Activated CD4-positive, alpha-beta memory T cell treated with anti-CD3 and anti-CD28 coated beads for 36 hours (primary cell): ENCODE data around the gene ZNF827. TPM values are rescaled to one million over a fixed set of nuclear protein-coding genes. Genes with fewer than 3 reads are reported as not detected.

Source experiments
- CTCF ChIA-PET: fragments of 350-600 bp; sonication (Branson Sonifier 250); formaldehyde crosslinking; loops from one replicate; lab custom pipeline; 2021; ENCODE audit warnings: antibody characterized with exemption, inconsistent platforms; lab: Charles Lee
- POLR2A ChIA-PET: fragments of 350-600 bp; sonication (Branson Sonifier 250); formaldehyde crosslinking; loops from one replicate; lab custom pipeline; 2021; ENCODE audit warnings: antibody characterized with exemption; lab: Charles Lee
- DNase-seq: peaks from one replicate; pipeline ENCODE4 v3.0.0-alpha.2; 2020
- H3K27ac Mint-ChIP-seq: one replicate; pipeline ENCODE4 v1.8.0; 2021; ENCODE audit warnings: mixed read lengths
- H3K27me3 Mint-ChIP-seq: one replicate; pipeline ENCODE4 v1.8.0; 2021; ENCODE audit warnings: mixed read lengths
- H3K36me3 Mint-ChIP-seq: one replicate; pipeline ENCODE4 v1.8.0; 2021; ENCODE audit warnings: mixed read lengths
- H3K4me1 Mint-ChIP-seq: one replicate; pipeline ENCODE4 v1.8.0; 2021; ENCODE audit warnings: low read depth, mixed read lengths
- H3K4me3 Mint-ChIP-seq: one replicate; pipeline ENCODE4 v1.8.0; 2021; ENCODE audit warnings: mild to moderate bottlenecking, mixed read lengths
- H3K9me3 Mint-ChIP-seq: one replicate; pipeline ENCODE4 v1.8.0; 2021; ENCODE audit warnings: mixed read lengths
- intact Hi-C: fragments of 100-400 bp; cut with micrococcal nuclease; formaldehyde crosslinking; loops from one replicate; pipeline ENCODE4 v1.15.1; 2023
- total RNA-seq, 2 experiments: library from RNA; stranded (reverse); gene quantifications; one replicate each; pipeline ENCODE4 v1.2.3, GENCODE V29; 2021

The ZNF827 gene
- total RNA-seq, 2 experiments from 2014 or later, result 17.3 to 17.7 TPM

DNA sequence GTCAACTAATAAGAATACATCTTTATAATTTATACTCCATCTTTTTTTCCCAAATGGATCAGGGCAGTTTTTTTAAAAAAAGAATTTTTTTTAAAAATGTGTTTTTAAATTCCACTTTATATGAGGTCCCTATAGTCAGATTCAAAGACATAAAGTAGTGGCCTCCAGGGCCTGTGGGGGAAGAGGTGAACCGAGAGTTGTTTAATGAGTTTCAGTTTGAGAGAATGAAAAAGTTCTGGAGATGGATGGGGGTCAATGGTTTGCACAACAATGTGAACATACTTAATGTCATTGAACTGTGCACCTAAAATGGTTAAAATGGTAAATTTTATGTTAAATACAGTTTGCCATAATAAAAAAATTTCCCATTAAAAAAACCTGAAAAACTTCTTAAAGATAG lies 53.8 kb downstream of the ZNF827 start:
- H3K9me3 Mint-ChIP-seq, result no peaks in the 10 kb centered on the region
- POLR2A ChIA-PET, result no interaction called here
- CTCF ChIA-PET, result interaction anchor here (0.7 kb wide), 1 partner anchor 421 kb away, joined by 3 read pairs; no protein-coding TSS in a partner anchor
- H3K4me3 Mint-ChIP-seq, result no peak overlapping the region
- H3K27ac Mint-ChIP-seq, result no peak overlapping the region
- DNase-seq, result no peak
- H3K27me3 Mint-ChIP-seq, result no peaks in the 10 kb centered on the region
- peaks cover 3% of the 10 kb centered on the region for H3K4me1 Mint-ChIP-seq
- H3K36me3 Mint-ChIP-seq, result peaks cover 34% of the 10 kb centered on the region
- intact Hi-C loops, result no loop called here

DNA sequence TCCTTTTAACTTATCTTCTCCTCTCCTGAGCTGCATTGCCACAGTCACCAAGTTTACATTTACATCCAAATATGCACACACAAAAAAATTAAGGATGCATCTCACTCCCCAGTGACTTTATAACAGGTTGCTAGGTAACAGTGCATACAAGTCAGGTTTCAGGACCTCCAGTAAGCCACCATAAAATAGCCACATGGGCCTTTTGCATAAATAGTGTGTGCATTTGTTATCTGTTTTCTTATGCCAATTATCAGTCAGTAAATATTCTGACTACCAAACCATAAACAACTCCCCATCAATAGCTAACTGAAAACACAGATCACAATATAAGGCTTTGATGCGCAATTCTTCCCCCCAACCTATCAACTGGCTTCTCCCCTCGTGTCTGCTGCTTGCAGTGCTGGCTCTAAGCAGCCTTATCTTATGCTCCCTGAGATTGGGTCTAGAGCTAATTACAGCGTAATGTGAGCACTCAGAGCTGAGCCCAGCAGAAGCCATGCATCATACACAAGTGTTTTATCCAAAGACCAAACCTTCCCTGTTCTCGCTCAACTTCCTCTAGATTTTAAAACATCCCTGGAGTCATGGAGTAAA lies 55.4 kb downstream of the ZNF827 start:
- POLR2A ChIA-PET, result no interaction called here
- Mint-ChIP-seq H3K27me3 (no peaks in the 10 kb centered on the region), H3K27ac (no peak overlapping the region), H3K9me3 (no peaks in the 10 kb centered on the region), H3K4me3 (no peak overlapping the region), H3K4me1 (peaks cover 3% of the 10 kb centered on the region), H3K36me3 (peaks cover 37% of the 10 kb centered on the region)
- no peak for DNase-seq
- CTCF ChIA-PET, result interaction anchor here (0.8 kb wide), 1 partner anchor 48 kb away, joined by 4 read pairs; no protein-coding TSS in a partner anchor
- intact Hi-C loops, result no loop called here

DNA sequence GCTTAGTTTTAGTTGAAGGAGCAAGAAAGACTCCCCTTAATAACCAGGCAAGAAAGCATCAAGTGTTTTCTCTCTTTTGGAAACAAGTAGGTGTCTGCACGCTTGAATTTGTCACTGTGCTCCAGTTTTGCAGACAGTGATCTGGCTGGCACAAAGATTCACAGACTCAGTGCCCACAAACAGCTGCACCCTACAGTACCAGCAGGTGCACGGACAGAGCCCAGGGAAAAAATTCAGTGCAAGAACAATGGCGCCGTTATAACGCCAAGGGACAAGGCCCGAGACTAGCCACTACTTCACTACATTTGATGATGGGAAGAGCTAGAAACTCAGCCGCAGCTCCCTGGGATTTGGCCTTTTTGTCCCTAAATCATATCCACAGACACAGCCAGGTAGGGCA lies 56.0 kb downstream of the ZNF827 start:
- ChIA-PET POLR2A (no interaction called here), CTCF (interaction anchor here (0.8 kb wide), 1 partner anchor 48 kb away, joined by 4 read pairs; no protein-coding TSS in a partner anchor)
- H3K4me3 Mint-ChIP-seq, result no peak overlapping the region
- DNase-seq, result no peak
- peaks cover 3% of the 10 kb centered on the region for H3K4me1 Mint-ChIP-seq
- no peaks in the 10 kb centered on the region for H3K9me3 Mint-ChIP-seq
- peaks cover 43% of the 10 kb centered on the region for H3K36me3 Mint-ChIP-seq
- no peaks in the 10 kb centered on the region for H3K27me3 Mint-ChIP-seq
- no peak overlapping the region for H3K27ac Mint-ChIP-seq
- intact Hi-C loops, result no loop called here

DNA sequence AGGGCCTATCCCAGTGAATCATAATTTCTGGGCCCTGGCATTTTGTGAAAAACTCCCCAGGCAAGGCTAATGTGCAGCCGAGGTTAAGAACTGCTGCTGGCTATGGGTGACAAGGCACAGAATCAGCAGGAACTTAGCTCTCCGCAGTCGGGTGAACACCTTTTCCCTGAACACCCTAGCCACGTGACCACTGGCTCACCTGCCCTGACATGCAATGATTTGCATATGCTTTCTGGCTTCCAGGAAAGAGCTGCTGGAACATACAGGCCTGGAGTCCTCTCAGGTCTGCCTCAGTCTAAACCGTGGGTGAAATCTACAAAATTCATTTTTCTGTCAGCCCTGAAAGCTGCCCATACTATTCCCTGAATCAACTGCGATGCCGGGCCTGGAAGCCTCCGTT lies 56.6 kb downstream of the ZNF827 start:
- Mint-ChIP-seq H3K9me3 (no peaks in the 10 kb centered on the region), H3K27me3 (no peaks in the 10 kb centered on the region), H3K4me3 (no peak overlapping the region), H3K4me1 (peaks cover 3% of the 10 kb centered on the region), H3K36me3 (peaks cover 45% of the 10 kb centered on the region), H3K27ac (no peak overlapping the region)
- no peak for DNase-seq
- intact Hi-C loops, result no loop called here
- POLR2A ChIA-PET, result no interaction called here
- CTCF ChIA-PET, result interaction anchor here (0.8 kb wide), 1 partner anchor 49 kb away, joined by 4 read pairs; no protein-coding TSS in a partner anchor

DNA sequence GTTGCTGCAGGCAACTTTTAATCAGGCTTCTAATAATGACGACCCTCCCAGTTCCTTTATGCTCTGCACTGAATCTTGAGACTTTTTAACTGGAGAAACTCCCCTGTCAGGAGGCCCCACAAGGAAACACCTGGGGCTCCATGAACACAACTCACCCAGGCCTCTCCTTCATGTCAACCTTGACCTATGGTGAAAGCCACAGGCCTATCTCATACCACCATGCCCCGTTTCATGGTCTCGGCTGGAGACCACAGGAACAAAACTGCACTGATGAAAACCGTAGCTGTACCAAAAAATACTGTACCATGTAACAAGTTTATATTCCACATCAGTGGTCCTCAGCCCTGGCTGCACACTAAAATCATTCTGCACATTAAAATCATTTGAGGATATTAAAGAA lies 57.0 kb downstream of the ZNF827 start:
- Mint-ChIP-seq H3K4me1 (peaks cover 3% of the 10 kb centered on the region), H3K36me3 (peaks cover 47% of the 10 kb centered on the region), H3K27me3 (no peaks in the 10 kb centered on the region), H3K27ac (no peak overlapping the region), H3K9me3 (no peaks in the 10 kb centered on the region), H3K4me3 (no peak overlapping the region)
- intact Hi-C loops, result no loop called here
- DNase-seq, result no peak
- POLR2A ChIA-PET, result no interaction called here
- CTCF ChIA-PET, result no interaction called here

DNA sequence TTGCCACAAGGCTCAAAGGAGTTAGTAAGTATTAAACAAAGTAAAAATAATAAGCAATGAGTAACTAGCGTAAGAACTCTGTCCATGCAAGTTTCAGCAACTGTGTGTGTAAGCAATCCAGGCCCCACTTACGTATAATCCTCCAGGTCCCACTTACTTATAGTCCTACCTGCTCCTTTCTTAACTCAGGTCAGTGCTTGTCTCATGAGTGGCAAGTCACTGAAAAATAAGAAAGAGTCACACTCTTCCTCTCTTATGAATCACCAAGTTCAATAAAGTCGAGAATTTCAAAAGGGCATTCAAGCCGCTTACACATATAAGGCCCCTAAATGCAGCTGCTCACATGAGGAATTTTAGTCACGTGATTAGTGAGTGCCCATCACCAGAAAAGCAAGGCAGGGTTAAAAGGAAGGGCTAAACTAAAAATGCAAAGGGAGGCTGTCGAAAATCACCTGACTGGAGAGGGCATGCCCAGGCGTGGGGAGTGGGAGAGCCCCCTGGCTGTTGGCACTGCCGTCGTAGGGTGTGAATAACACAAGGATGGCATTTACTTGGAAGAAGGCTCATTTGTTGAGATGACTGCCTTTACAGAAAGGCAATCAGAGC lies 58.2 kb downstream of the ZNF827 start:
- POLR2A ChIA-PET, result no interaction called here
- Mint-ChIP-seq H3K4me1 (peaks cover 3% of the 10 kb centered on the region), H3K36me3 (peaks cover 42% of the 10 kb centered on the region), H3K9me3 (no peaks in the 10 kb centered on the region), H3K27ac (no peak overlapping the region), H3K27me3 (no peaks in the 10 kb centered on the region), H3K4me3 (no peak overlapping the region)
- intact Hi-C loops, result no loop called here
- DNase-seq, result no peak
- CTCF ChIA-PET, result no interaction called here

DNA sequence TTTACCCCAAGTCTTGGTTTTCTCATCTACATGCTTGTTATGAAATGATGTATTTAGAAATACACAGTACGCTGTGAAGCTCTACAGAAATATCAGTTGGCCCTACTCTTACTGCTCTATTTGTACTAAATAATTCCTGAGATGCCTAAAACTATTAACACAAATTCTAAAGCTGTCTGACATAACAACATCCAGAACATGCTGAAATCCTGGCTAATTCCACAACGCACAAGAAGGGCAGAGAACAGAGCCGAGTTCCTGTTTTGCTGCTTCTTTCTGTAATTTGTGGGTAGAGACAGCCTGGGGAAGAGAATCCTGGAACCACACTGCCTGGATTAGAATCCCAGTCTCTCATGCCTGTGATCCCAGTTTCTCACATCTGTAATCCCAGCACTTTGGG lies 59.0 kb downstream of the ZNF827 start:
- DNase-seq, result no peak
- Mint-ChIP-seq H3K27me3 (no peaks in the 10 kb centered on the region), H3K9me3 (no peaks in the 10 kb centered on the region), H3K36me3 (peaks cover 41% of the 10 kb centered on the region), H3K27ac (no peak overlapping the region), H3K4me3 (no peak overlapping the region), H3K4me1 (peaks cover 3% of the 10 kb centered on the region)
- ChIA-PET CTCF (interaction anchor here (1.8 kb wide), 1 partner anchor 8 kb away, joined by 3 read pairs; no protein-coding TSS in a partner anchor), POLR2A (no interaction called here)
- intact Hi-C loops, result no loop called here

DNA sequence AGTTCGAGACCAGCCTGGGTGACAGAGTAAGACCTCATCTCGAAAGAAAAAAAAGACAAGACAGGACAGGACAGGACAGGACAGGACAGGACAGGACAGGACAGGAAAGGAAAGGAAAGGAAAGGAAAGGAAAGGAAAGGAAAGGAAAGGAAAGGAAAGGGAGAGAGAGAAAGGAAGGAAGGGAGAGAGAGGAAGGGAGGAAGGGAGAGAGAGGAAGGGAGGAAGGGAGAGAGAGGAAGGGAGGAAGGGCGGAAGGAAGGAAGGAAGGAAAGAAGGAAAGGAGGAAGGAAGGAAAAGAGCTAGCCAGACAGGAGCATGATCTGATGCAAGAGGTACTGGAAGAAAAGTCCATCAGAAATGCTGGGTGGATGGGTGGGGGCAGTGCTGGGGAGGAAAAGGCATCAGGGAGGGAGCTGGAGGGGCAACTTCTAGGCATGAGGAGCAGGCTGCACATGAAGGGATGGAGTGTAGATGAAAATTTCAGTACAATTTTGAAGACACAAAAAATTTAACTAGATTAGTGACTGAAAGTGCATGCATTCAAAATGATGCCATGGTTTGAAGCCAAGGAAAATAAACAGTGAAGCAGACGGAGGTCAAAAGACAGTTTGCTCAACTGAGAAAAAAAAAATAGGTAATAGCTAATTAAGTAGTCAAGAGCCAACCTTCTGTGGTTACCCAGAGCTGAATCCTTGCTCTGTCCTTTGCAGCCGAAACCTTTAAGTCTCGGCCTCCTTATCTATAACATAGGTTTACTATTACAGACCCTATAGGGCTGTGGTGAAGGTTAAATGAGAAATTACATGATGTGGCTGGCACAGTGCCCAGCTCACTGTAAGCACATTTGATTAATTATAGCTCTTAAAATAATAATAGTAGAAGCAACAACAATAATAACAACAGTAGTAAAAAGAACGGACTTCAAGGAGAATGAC lies 59.9 kb downstream of the ZNF827 start:
- Mint-ChIP-seq H3K36me3 (peaks cover 38% of the 10 kb centered on the region), H3K27me3 (no peaks in the 10 kb centered on the region), H3K4me1 (no peaks in the 10 kb centered on the region), H3K4me3 (no peak overlapping the region), H3K27ac (no peak overlapping the region), H3K9me3 (no peaks in the 10 kb centered on the region)
- intact Hi-C loops, result no loop called here
- ChIA-PET POLR2A (no interaction called here), CTCF (interaction anchor here (0.6 to 1.8 kb wide), 4 partner anchors 8 to 39 kb away, joined by 3 to 5 read pairs (median 3); no protein-coding TSS in a partner anchor)
- DNase-seq, result no peak

DNA sequence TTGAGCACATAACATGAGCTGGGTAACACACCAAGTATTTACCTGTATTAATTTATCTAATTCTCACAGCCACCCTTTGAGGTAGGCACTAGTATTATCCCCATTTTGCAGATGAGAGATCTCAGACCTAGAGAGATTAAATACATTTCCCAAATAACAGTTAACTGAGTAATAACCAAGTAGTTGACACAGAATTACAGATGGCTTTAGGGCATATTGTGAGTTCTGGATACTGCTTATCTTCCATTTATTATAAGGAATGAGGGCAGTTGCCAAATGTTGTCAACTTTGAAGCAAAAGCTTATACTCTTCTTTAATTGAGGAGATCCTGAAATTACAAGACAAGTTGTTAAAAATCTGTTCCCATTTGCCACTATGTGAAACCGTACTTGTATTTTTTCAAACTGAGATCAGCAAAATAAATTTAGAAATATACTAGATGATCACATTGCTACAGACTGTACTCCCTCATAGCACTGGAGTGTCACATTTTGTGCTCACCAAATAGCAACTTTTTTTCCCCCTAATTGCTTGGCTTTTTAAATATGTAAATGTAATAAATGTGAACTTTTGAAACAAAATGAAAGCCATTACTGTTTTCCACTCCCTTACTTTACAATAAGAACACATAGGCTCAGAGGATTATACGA lies 62.0 kb downstream of the ZNF827 start:
- intact Hi-C loops, result no loop called here
- Mint-ChIP-seq H3K9me3 (no peaks in the 10 kb centered on the region), H3K4me1 (peaks cover 5% of the 10 kb centered on the region), H3K27me3 (no peaks in the 10 kb centered on the region), H3K36me3 (peaks cover 39% of the 10 kb centered on the region), H3K4me3 (no peak overlapping the region), H3K27ac (no peak overlapping the region)
- CTCF ChIA-PET, result interaction anchor here (0.6 kb wide), 1 partner anchor 134 kb away, joined by 7 read pairs; no protein-coding TSS in a partner anchor
- no peak for DNase-seq
- POLR2A ChIA-PET, result no interaction called here

DNA sequence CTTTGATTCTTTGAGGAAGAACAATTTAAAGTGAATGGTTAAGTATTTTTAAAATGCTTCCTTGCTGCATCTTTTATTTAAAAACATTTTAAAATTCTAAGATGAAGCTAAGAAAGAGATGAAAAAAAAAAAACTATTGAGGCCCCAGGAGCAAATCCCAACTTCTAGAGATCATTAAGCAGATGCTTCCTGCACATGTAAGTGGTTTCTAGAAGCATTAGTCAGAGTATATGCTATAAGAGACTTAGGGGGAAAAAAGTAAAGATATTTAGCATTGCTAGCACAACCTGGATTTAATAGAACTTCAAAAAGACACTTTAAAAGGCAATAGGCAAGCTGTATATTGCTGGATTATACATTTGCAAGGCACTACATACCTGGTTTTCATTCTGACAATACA lies 64.7 kb downstream of the ZNF827 start:
- Mint-ChIP-seq H3K9me3 (no peaks in the 10 kb centered on the region), H3K4me1 (peaks cover 18% of the 10 kb centered on the region), H3K36me3 (peaks cover 31% of the 10 kb centered on the region), H3K27me3 (no peaks in the 10 kb centered on the region), H3K27ac (no peak overlapping the region), H3K4me3 (no peak overlapping the region)
- CTCF ChIA-PET, result no interaction called here
- POLR2A ChIA-PET, result no interaction called here
- intact Hi-C loops, result no loop called here
- DNase-seq, result no peak

DNA sequence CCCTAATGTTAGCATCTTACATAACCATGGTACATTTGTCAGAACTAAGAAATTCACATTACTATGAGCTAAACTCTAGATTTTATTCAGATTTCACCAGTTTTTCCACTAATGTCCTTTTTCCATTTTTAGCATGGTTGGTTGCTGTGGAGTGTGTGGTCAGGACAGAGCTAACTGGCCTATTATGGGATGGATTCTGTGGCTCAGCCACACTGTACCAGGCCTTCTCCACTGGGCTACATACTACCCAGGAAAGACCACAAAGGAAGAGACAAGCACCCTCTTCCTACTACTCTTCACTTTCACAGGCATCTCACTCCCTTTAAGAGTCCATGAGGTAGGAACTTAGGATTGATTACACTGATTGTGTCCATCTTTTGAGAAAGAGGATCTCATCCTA lies 67.4 kb downstream of the ZNF827 start:
- CTCF ChIA-PET, result interaction anchor here (1.6 kb wide), 1 partner anchor 32 kb away, joined by 3 read pairs; no protein-coding TSS in a partner anchor
- no peak overlapping the region for H3K27ac Mint-ChIP-seq
- intact Hi-C loops, result no loop called here
- no peak for DNase-seq
- H3K4me3 Mint-ChIP-seq, result no peak overlapping the region
- H3K4me1 Mint-ChIP-seq, result peaks cover 22% of the 10 kb centered on the region
- H3K27me3 Mint-ChIP-seq, result no peaks in the 10 kb centered on the region
- no peaks in the 10 kb centered on the region for H3K9me3 Mint-ChIP-seq
- POLR2A ChIA-PET, result no interaction called here
- H3K36me3 Mint-ChIP-seq, result peaks cover 28% of the 10 kb centered on the region
